HepG2 (cell line): Measurements from ENCODE around the gene ATP13A3. TPM values are rescaled to one million over a fixed set of nuclear protein-coding genes. Genes with fewer than 3 reads are reported as not detected.

Source experiments
- ATF7-NPFF ChIP-seq: sonication (generic); formaldehyde crosslinking; IDR thresholded peaks from 2 replicates; pipeline ENCODE4 v1.8.1; 2023; ENCODE audit warnings: mild to moderate bottlenecking, low read depth, missing genetic modification reagents, moderate library complexity
- CC2D1A ChIP-seq: sonication (generic); formaldehyde crosslinking; IDR thresholded peaks from 2 replicates; pipeline ENCODE4 v1.8.1; 2023; ENCODE audit warnings: mild to moderate bottlenecking, missing genetic modification reagents
- CREM ChIP-seq, 2 experiments: sonication (generic) in 1 of 2; formaldehyde crosslinking in 1 of 2; IDR thresholded peaks; 2 replicates each; pipeline versions ENCODE4 v1.4.0 to v1.6.1; 2016 to 2020; ENCODE audit warnings: antibody characterized with exemption in 1 of 2, mild to moderate bottlenecking in 1 of 2, missing genetic modification reagents in 1 of 2
- DMAP1 ChIP-seq: IDR thresholded peaks from 2 replicates; pipeline ENCODE4 v1.6.1; 2016
- IKZF4 ChIP-seq: sonication (generic); formaldehyde crosslinking; IDR thresholded peaks from 2 replicates; pipeline ENCODE4 v1.5.1; 2020; ENCODE audit warnings: borderline replicate concordance, mild to moderate bottlenecking, low read depth, missing genetic modification reagents; ENCODE audit errors: not compliant biosample characterization
- POGK ChIP-seq: sonication (generic); formaldehyde crosslinking; conservative IDR thresholded peaks from 2 replicates; pipeline ENCODE4 v1.8.0; 2022; ENCODE audit warnings: mild to moderate bottlenecking, moderate library complexity, missing genetic modification reagents
- PRMT3 ChIP-seq: sonication (generic); formaldehyde crosslinking; IDR thresholded peaks from 2 replicates; pipeline ENCODE4 v1.8.1; 2022; ENCODE audit warnings: low read depth, mild to moderate bottlenecking, moderate library complexity, missing genetic modification reagents, borderline replicate concordance
- SP2 ChIP-seq: sonication (generic); formaldehyde crosslinking; IDR thresholded peaks from 2 replicates; pipeline ENCODE4 v1.5.1; 2020; ENCODE audit warnings: mild to moderate bottlenecking, missing genetic modification reagents
- ZBTB42 ChIP-seq: sonication (generic); formaldehyde crosslinking; IDR thresholded peaks from 2 replicates; pipeline ENCODE4 v1.5.0; 2020; ENCODE audit warnings: mild to moderate bottlenecking, missing genetic modification reagents
- ZNF430 ChIP-seq: sonication (generic); formaldehyde crosslinking; IDR thresholded peaks from 2 replicates; pipeline ENCODE4 v1.9.0; 2021; ENCODE audit warnings: mild to moderate bottlenecking, missing genetic modification reagents
- ZNF501 ChIP-seq: sonication (generic); formaldehyde crosslinking; IDR thresholded peaks from 2 replicates; pipeline ENCODE4 v1.5.1; 2020; ENCODE audit warnings: mild to moderate bottlenecking, moderate library complexity, missing genetic modification reagents
- ZNF574 ChIP-seq: sonication (generic); formaldehyde crosslinking; IDR thresholded peaks from 2 replicates; pipeline ENCODE4 v1.4.0; 2020; ENCODE audit warnings: missing genetic modification reagents
- ZUFSP ChIP-seq: sonication (generic); formaldehyde crosslinking; IDR thresholded peaks from 2 replicates; pipeline ENCODE4 v1.9.0; 2021; ENCODE audit warnings: missing genetic modification reagents, mild to moderate bottlenecking, borderline replicate concordance
- polyA plus RNA-seq, 8 experiments: library from polyadenylated mRNA; depleted of rRNA in 3 of 8; stranded (reverse) in 7 of 8; unstranded in 1 of 8; fragments of >200 nt; fragmentation: Illumina TruSeq in 4 of 8; extraction: Trizol in 4 of 8; gene quantifications; 2 replicates each; pipeline versions ENCODE4 v1.2.1 to v1.2.3, GENCODE V29; 2011 to 2016; ENCODE audit warnings: low read depth in 4 of 8, missing spikeins in 1 of 8, mixed read lengths in 1 of 8; ENCODE audit not compliant: insufficient read depth in 1 of 8
- total RNA-seq, 5 experiments: library from RNA; depleted of rRNA; stranded (reverse); fragments of >200 nt; fragmentation: Illumina TruSeq; extraction: Trizol; gene quantifications; 2 replicates each; pipeline ENCODE4 v1.2.3, GENCODE V29; 2016; ENCODE audit warnings: low read depth in 1 of 5
- TF ChIP-seq, protein P1 (sequence below): sonication (generic); formaldehyde crosslinking; IDR thresholded peaks from 2 replicates; pipeline ENCODE4 v1.4.0; 2020; ENCODE audit warnings: missing genetic modification reagents
- TF ChIP-seq, protein P2 (sequence below): sonication (generic); formaldehyde crosslinking; IDR thresholded peaks from 2 replicates; pipeline ENCODE4 v1.4.0; 2020; ENCODE audit warnings: missing genetic modification reagents

The ATP13A3 gene
- total and polyA plus RNA-seq, 2 of the 13 experiments (the other 11 are each of a cell fraction or from before 2014, with no cell fraction given): 44.9 to 80.8 TPM

DNA sequence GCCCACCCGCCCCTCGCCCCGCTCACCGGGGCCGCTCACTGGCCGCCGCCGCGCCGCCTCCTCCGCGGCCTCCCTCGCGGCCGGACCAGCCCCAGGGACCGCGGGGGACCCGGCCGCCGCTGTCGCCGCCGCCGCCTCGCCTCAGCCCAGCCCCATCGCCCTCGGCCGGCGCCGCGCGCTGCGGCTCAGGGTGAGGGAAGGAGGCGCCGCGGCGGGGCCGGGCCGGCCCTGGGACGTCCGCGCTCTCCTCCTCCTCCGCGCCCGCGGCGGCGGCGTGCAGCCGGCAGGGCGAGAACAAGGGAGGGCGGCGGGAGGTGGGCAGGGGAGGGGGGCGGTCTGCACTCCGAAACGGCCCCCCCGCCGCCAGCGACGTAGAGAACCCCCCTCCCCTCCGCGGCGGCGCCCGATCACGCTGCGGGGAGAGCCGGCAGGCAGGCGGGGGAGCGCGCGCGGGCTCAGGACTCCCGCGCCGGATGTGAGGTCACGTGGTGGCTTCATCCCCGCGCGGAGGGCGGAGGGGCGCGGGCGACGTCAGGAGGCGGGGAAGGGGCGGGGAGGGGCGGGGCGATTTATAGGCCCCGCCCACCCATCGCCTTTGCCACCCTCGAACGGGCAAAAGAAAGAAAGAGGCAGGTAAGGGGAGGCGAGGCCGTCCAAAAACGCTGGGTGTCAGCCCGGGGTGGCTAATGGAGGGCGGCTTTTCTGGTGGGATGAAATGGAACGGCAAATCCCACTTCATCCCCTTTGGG, at the start of gene ATP13A3 (continued):
- TF ChIP-seq, protein P1, sequence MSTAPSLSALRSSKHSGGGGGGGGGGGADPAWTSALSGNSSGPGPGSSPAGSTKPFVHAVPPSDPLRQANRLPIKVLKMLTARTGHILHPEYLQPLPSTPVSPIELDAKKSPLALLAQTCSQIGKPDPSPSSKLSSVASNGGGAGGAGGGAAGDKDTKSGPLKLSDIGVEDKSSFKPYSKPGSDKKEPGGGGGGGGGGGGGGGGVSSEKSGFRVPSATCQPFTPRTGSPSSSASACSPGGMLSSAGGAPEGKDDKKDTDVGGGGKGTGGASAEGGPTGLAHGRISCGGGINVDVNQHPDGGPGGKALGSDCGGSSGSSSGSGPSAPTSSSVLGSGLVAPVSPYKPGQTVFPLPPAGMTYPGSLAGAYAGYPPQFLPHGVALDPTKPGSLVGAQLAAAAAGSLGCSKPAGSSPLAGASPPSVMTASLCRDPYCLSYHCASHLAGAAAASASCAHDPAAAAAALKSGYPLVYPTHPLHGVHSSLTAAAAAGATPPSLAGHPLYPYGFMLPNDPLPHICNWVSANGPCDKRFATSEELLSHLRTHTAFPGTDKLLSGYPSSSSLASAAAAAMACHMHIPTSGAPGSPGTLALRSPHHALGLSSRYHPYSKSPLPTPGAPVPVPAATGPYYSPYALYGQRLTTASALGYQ (CRISPR knock-in tag): peak; percentile 37; the same call in 1 of the 2 replicates
- TF ChIP-seq ZNF430 (CRISPR knock-in tag) (0 out of 2 replicates have a peak, but pooled peaks have one; percentile 43), SP2 (CRISPR knock-in tag) (no peak), ZNF574 (0 out of 2 replicates have a peak, but pooled peaks have one; percentile 27), IKZF4 (CRISPR knock-in tag) (no peak), CREM (IDR thresholded peaks at IDR 0.05) (peak; percentile 16; the same call in 1 of the 2 replicates), CREM (CRISPR knock-in tag; IDR thresholded peaks at IDR 0.05) (no peak), POGK (CRISPR knock-in tag) (peak; percentile 61; the same call in 1 of the 2 replicates), ZBTB42 (no peak), ZNF501 (0 out of 2 replicates have a peak, but pooled peaks have one; percentile 24), DMAP1 (0 out of 2 replicates have a peak, but pooled peaks have one; percentile 17), ATF7-NPFF (CRISPR knock-in tag) (0 out of 2 replicates have a peak, but pooled peaks have one; percentile 77), CC2D1A (CRISPR knock-in tag) (no peak), ZUFSP (CRISPR knock-in tag) (no peak), PRMT3 (no peak)
- TF ChIP-seq, protein P2, sequence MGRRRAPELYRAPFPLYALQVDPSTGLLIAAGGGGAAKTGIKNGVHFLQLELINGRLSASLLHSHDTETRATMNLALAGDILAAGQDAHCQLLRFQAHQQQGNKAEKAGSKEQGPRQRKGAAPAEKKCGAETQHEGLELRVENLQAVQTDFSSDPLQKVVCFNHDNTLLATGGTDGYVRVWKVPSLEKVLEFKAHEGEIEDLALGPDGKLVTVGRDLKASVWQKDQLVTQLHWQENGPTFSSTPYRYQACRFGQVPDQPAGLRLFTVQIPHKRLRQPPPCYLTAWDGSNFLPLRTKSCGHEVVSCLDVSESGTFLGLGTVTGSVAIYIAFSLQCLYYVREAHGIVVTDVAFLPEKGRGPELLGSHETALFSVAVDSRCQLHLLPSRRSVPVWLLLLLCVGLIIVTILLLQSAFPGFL (CRISPR knock-in tag): no peak
